ENCODE measurements around the gene DNAH7.

DNA sequence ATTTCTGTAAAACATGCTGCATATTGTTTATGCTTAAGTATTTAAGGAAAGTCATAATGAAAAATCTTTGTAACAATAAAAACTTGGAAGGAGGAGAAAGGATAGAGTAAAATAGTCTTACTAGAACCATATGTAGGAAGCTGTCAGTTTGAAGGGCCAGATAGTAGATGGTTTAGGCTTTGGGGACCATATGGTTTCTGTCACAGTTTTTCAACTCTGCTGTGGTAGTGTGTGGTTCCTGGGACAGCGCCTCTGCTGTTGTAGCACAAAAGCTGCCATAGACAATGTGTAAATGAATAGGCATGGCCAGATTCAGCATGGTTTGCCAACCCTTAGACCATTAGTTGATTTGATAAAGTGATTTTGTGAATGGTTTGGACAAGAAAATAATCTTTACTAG lies 336.1 kb downstream of the DNAH7 start:
- TF ChIP-seq, protein P1, sequence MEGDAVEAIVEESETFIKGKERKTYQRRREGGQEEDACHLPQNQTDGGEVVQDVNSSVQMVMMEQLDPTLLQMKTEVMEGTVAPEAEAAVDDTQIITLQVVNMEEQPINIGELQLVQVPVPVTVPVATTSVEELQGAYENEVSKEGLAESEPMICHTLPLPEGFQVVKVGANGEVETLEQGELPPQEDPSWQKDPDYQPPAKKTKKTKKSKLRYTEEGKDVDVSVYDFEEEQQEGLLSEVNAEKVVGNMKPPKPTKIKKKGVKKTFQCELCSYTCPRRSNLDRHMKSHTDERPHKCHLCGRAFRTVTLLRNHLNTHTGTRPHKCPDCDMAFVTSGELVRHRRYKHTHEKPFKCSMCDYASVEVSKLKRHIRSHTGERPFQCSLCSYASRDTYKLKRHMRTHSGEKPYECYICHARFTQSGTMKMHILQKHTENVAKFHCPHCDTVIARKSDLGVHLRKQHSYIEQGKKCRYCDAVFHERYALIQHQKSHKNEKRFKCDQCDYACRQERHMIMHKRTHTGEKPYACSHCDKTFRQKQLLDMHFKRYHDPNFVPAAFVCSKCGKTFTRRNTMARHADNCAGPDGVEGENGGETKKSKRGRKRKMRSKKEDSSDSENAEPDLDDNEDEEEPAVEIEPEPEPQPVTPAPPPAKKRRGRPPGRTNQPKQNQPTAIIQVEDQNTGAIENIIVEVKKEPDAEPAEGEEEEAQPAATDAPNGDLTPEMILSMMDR (conservative IDR thresholded peaks at IDR 0.05; ENCODE audit: low read depth in 2 of 2), result 0 out of 4 replicates have a peak, but pooled peaks of 1 of the 2 experiments have one; percentile 10
- TF ChIP-seq, protein P2, sequence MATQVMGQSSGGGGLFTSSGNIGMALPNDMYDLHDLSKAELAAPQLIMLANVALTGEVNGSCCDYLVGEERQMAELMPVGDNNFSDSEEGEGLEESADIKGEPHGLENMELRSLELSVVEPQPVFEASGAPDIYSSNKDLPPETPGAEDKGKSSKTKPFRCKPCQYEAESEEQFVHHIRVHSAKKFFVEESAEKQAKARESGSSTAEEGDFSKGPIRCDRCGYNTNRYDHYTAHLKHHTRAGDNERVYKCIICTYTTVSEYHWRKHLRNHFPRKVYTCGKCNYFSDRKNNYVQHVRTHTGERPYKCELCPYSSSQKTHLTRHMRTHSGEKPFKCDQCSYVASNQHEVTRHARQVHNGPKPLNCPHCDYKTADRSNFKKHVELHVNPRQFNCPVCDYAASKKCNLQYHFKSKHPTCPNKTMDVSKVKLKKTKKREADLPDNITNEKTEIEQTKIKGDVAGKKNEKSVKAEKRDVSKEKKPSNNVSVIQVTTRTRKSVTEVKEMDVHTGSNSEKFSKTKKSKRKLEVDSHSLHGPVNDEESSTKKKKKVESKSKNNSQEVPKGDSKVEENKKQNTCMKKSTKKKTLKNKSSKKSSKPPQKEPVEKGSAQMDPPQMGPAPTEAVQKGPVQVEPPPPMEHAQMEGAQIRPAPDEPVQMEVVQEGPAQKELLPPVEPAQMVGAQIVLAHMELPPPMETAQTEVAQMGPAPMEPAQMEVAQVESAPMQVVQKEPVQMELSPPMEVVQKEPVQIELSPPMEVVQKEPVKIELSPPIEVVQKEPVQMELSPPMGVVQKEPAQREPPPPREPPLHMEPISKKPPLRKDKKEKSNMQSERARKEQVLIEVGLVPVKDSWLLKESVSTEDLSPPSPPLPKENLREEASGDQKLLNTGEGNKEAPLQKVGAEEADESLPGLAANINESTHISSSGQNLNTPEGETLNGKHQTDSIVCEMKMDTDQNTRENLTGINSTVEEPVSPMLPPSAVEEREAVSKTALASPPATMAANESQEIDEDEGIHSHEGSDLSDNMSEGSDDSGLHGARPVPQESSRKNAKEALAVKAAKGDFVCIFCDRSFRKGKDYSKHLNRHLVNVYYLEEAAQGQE (IDR thresholded peaks at IDR 0.05; ENCODE audit: unreplicated experiment), result no peak
- TF ChIP-seq EZH2 (IDR thresholded peaks at IDR 0.05; ENCODE audit: low read depth, unreplicated experiment) (no peak), EZH2phosphoT487 (IDR thresholded peaks at IDR 0.05; ENCODE audit: unreplicated experiment) (no peak), POLR2AphosphoS5 (IDR thresholded peaks at IDR 0.05; ENCODE audit: low read depth) (no peak), CREB1 (CRISPR knock-in tag; IDR thresholded peaks at IDR 0.05; ENCODE audit: low read depth) (no peak), ZNF331 (CRISPR knock-in tag; IDR thresholded peaks at IDR 0.05; ENCODE audit: low read depth) (no peak), ZNF114 (CRISPR knock-in tag; IDR thresholded peaks at IDR 0.05) (no peak)
